KMS-11 (cell line): Measurements from ENCODE around the gene KRT35.

ENCODE experiments used
- H2AFZ ChIP-seq: fragments of 200-600 bp; sonication (generic); 2 replicates; pipeline ENCODE4 v1.6.1; 2016; ENCODE audit warnings: antibody characterized with exemption, mixed run types, low read depth
- H3K27ac ChIP-seq: fragments of 200-600 bp; sonication (generic); 2 replicates; pipeline ENCODE4 v1.6.1; 2016; ENCODE audit warnings: mild to moderate bottlenecking, mixed run types
- H3K27me3 ChIP-seq: fragments of 200-600 bp; sonication (generic); 2 replicates; pipeline ENCODE4 v1.6.1; 2017; ENCODE audit warnings: mild to moderate bottlenecking, low read depth, mixed run types, moderate library complexity; ENCODE audit not compliant: insufficient read depth
- H3K36me3 ChIP-seq: fragments of 200-600 bp; sonication (generic); 2 replicates; pipeline ENCODE4 v1.6.1; 2017; ENCODE audit warnings: mild to moderate bottlenecking, mixed run types; ENCODE audit not compliant: insufficient read depth
- H3K4me1 ChIP-seq: fragments of 200-600 bp; sonication (generic); 2 replicates; pipeline ENCODE4 v1.6.1; 2016; ENCODE audit warnings: mild to moderate bottlenecking, low read depth, mixed run types; ENCODE audit not compliant: poor library complexity, severe bottlenecking
- H3K4me2 ChIP-seq: fragments of 200-600 bp; sonication (generic); 2 replicates; pipeline ENCODE4 v1.7.0; 2016; ENCODE audit warnings: mild to moderate bottlenecking, mixed run types
- H3K4me3 ChIP-seq: fragments of 200-600 bp; sonication (generic); IDR thresholded peaks from 2 replicates; pipeline ENCODE4 v1.6.1; 2017; ENCODE audit warnings: low read depth, low read length, mixed read lengths; ENCODE audit not compliant: insufficient read depth
- H3K79me2 ChIP-seq: fragments of 200-600 bp; sonication (generic); 2 replicates; pipeline ENCODE4 v1.6.1; 2016; ENCODE audit warnings: low read depth, mixed run types; ENCODE audit not compliant: insufficient read depth
- H3K9ac ChIP-seq: fragments of 200-600 bp; sonication (generic); 2 replicates; pipeline ENCODE4 v1.6.1; 2016; ENCODE audit warnings: mild to moderate bottlenecking, mixed run types
- H4K20me1 ChIP-seq: fragments of 200-600 bp; sonication (generic); 2 replicates; pipeline ENCODE4 v1.6.1; 2016; ENCODE audit warnings: mild to moderate bottlenecking, mixed run types; ENCODE audit not compliant: insufficient read depth
- CTCF ChIP-seq: fragments of 200-600 bp; sonication (generic); conservative IDR thresholded peaks from 2 replicates; pipeline ENCODE4 v1.6.1; 2017; ENCODE audit warnings: low read depth, mild to moderate bottlenecking, antibody characterized with exemption, low read length, moderate library complexity, mixed read lengths

Gene KRT35

GRCh38 chr17:41492351-41492750 is 11.4 kb upstream of the KRT35 start:
- TF ChIP-seq CTCF = no peak
- H3K27ac ChIP-seq = no peak overlapping the region
- H3K4me2 ChIP-seq = no peak overlapping the region
- H3K4me1 ChIP-seq = no peaks in the 10 kb centered on the region
- H2AFZ ChIP-seq = no peak overlapping the region
- no peak overlapping the region for H3K9ac ChIP-seq
- no peaks in the 10 kb centered on the region for H3K79me2 ChIP-seq
- no peaks in the 10 kb centered on the region for H3K36me3 ChIP-seq
- H4K20me1 ChIP-seq = no peaks in the 10 kb centered on the region
- H3K4me3 ChIP-seq = no peak overlapping the region
- no peaks in the 10 kb centered on the region; the same call in 1 of the 2 replicates for H3K27me3 ChIP-seq

GRCh38 chr17:41491476-41491875 is 10.5 kb upstream of the KRT35 start:
- no peaks in the 10 kb centered on the region for H3K36me3 ChIP-seq
- no peak overlapping the region for H2AFZ ChIP-seq
- H3K27ac ChIP-seq = no peak overlapping the region
- no peak for TF ChIP-seq CTCF
- no peaks in the 10 kb centered on the region; the same call in 1 of the 2 replicates for H3K27me3 ChIP-seq
- H4K20me1 ChIP-seq = no peaks in the 10 kb centered on the region
- H3K9ac ChIP-seq = no peak overlapping the region
- no peak overlapping the region for H3K4me3 ChIP-seq
- no peak overlapping the region for H3K4me2 ChIP-seq
- H3K79me2 ChIP-seq = no peaks in the 10 kb centered on the region
- H3K4me1 ChIP-seq = no peaks in the 10 kb centered on the region

GRCh38 chr17:41490000-41490990 is 9.3 kb upstream of the KRT35 start:
- no peak overlapping the region for H2AFZ ChIP-seq
- H3K9ac ChIP-seq = no peak overlapping the region
- H3K27ac ChIP-seq = no peak overlapping the region
- TF ChIP-seq CTCF = no peak
- no peaks in the 10 kb centered on the region for H3K79me2 ChIP-seq
- no peak overlapping the region for H3K4me3 ChIP-seq
- no peaks in the 10 kb centered on the region for H3K4me1 ChIP-seq
- no peaks in the 10 kb centered on the region for H3K36me3 ChIP-seq
- H3K4me2 ChIP-seq = no peak overlapping the region
- no peaks in the 10 kb centered on the region for H4K20me1 ChIP-seq
- no peaks in the 10 kb centered on the region; the same call in 1 of the 2 replicates for H3K27me3 ChIP-seq

GRCh38 chr17:41489531-41489930 is 8.6 kb upstream of the KRT35 start, which contains the start of gene KRT36:
KRT36 (minus strand) TSS chr17:41489910; CDS start chr17:41489864, 46 bp downstream.
- H3K36me3 ChIP-seq = no peaks in the 10 kb centered on the region
- H3K9ac ChIP-seq = no peak within 1 kb of the TSS
- no peak for TF ChIP-seq CTCF
- H3K4me2 ChIP-seq = no peak within 1 kb of the TSS
- H2AFZ ChIP-seq = no peak within 1 kb of the TSS
- H3K27me3 ChIP-seq = no peaks in the 10 kb centered on the region; the same call in 1 of the 2 replicates
- H3K79me2 ChIP-seq = no peaks in the 10 kb centered on the region
- no peak within 1 kb of the TSS for H3K4me3 ChIP-seq
- no peak within 1 kb of the TSS for H3K27ac ChIP-seq
- no peaks in the 10 kb centered on the region for H4K20me1 ChIP-seq
- no peaks in the 10 kb centered on the region for H3K4me1 ChIP-seq
